Measurements from ENCODE around the gene IL12RB1.

GRCh38 chr19:18109341-18109732, 22.6 kb upstream of the IL12RB1 start:
- TF ChIP-seq POLR2A (IDR thresholded peaks at IDR 0.05) (no peak), CTCF (IDR thresholded peaks at IDR 0.05) (no peak), POLR2AphosphoS5 (IDR thresholded peaks at IDR 0.05) (no peak)

Data from gastroesophageal sphincter (tissue), 3 donors.